Measurements from ENCODE around the gene FUZ. TPM values are rescaled to one million over a fixed set of nuclear protein-coding genes. Genes with fewer than 3 reads are reported as not detected.
"Not testable (repeated sequence)": the region's sequence is repeated elsewhere in the genome, so short reads cannot be mapped to it uniquely, and the experiment has no call there.

Gene FUZ
- total and polyA plus RNA-seq, 4 donors, result 17.2 to 35.0 (median 30.8) TPM

DNA sequence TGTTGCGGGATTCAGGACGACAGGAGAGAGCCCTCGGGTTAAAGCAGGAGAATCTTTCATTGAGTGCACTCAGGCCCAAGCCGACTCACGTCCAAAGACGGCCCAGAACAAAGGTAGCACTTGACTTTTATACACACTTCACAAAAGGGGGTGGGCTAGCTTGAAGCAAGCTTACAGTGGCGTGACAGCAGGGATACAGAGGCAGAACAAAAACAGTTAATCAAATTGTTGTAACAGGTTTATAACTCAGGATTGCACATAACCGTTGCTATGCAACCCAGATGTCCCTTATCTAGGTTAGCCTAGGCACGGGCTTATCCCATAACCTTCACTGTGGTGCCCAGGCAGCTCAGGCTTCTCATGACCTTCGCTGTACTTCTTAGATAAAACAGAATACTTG is 7.0 kb upstream of the FUZ start:
- H3K27me3 ChIP-seq (ENCODE audit: control insufficient read depth, insufficient read depth, low read length), result no peaks in the 10 kb centered on the region
- peaks cover 35% of the 10 kb centered on the region for H3K36me3 ChIP-seq (ENCODE audit: control insufficient read depth, insufficient read depth, low read length)
- peaks cover 22% of the 10 kb centered on the region for H3K4me1 ChIP-seq (ENCODE audit: control insufficient read depth, insufficient read depth, low read length)
- no peaks in the 10 kb centered on the region for H3K9me3 ChIP-seq (ENCODE audit: control insufficient read depth, insufficient read depth, low read length)
- DNase-seq (ENCODE audit: low read depth in 4 of 6, low spot score in 6 of 6), result no peak
- H3K27ac ChIP-seq (ENCODE audit: low read depth, low read length), result no peak overlapping the region
- no peak overlapping the region for H3K4me3 ChIP-seq (ENCODE audit: low read depth, low read length)
- WGBS (ENCODE audit: insufficient coverage), result 42% methylated on average over 8 of the region's 10 CpGs

DNA sequence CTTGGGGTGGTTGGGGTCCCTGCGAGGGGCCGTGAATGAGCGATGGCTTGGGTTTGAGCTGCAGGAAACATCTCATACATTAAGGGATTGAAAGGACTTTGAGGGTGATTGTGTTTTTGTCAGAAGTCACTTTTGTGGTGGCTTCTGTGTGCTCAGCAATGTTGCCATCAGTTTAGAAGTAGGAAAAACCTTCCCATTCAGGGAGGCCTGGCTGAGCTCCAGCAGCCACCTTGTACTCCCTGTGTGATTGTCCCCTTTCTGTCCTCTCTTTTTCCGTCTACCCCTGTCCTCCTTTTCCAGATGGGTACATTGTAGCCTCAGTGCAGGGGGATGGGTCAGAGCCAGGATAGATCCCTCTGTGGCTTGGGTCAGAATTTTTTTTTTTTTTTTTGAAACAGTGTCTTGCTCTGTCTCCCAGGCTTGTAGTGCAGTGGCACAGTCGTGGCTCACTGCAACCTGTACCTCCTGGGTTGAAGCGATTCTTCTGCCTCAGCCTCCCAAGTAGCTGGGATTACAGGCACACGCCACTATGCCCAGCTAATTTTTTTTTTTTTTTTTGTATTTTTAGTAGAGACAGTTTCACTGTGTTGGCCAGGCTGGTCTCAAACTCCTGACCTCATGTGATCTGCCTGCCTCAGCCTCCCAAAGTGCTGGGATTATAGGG is 6.5 kb upstream of the FUZ start:
- H3K36me3 ChIP-seq (ENCODE audit: control insufficient read depth, insufficient read depth, low read length), result peaks cover 34% of the 10 kb centered on the region
- not testable (repeated sequence) for H3K27me3 ChIP-seq (ENCODE audit: control insufficient read depth, insufficient read depth, low read length); DNase-seq (ENCODE audit: low read depth in 4 of 6, low spot score in 6 of 6); H3K27ac ChIP-seq (ENCODE audit: low read depth, low read length); H3K9me3 ChIP-seq (ENCODE audit: control insufficient read depth, insufficient read depth, low read length)
- peak overlapping the region; percentile 94 for H3K4me3 ChIP-seq (ENCODE audit: low read depth, low read length)
- peaks cover 22% of the 10 kb centered on the region for H3K4me1 ChIP-seq (ENCODE audit: control insufficient read depth, insufficient read depth, low read length)
- 64% methylated on average over 2 of the region's 7 CpGs for WGBS (ENCODE audit: insufficient coverage)

DNA sequence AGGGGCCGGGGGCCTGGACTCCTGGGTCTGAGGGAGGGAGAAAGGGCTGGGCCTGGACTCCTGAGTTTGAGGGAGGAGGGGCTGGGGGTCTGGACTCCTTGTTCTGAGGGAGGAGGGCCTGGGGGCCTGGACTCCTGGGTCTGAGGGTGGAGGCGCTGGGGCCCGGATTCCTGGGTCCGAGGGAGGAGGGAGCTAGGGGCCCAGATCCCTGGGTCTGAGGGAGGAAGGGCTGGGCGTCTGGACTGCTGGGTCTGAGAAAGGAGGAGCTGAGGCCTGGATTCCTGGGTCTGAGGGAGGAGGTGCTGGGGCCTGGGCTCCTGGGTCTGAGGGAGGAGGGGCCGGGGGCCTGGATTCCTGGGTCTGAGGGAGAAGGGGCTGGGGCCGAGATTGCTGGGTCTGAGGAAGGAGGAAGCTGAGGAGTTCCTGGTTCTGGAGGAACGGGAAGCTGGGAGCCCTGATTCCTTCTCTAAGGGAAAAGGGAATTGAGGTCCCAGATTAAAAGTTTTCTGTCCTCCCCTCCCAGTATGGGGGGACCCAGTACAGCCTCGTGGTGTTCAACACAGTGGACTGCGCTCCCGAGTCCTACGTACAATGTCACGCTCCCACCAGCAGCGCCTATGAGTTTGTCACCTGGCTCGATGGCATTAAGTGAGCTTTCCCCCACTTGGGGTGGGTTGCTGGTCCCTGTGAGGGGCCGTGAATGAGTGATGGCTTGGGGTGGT is 5.7 kb upstream of the FUZ start:
- H3K9me3 ChIP-seq (ENCODE audit: control insufficient read depth, insufficient read depth, low read length), result no peaks in the 10 kb centered on the region
- peak overlapping the region; percentile 100 for H3K27ac ChIP-seq (ENCODE audit: low read depth, low read length)
- WGBS (ENCODE audit: insufficient coverage), result 29% methylated on average over 15 of the region's 16 CpGs
- DNase-seq (ENCODE audit: low read depth in 4 of 6, low spot score in 6 of 6), result no peak
- peak overlapping the region; percentile 94 for H3K4me3 ChIP-seq (ENCODE audit: low read depth, low read length)
- H3K36me3 ChIP-seq (ENCODE audit: control insufficient read depth, insufficient read depth, low read length), result peaks cover 26% of the 10 kb centered on the region
- peaks cover 22% of the 10 kb centered on the region for H3K4me1 ChIP-seq (ENCODE audit: control insufficient read depth, insufficient read depth, low read length)
- H3K27me3 ChIP-seq (ENCODE audit: control insufficient read depth, insufficient read depth, low read length), result no peaks in the 10 kb centered on the region

DNA sequence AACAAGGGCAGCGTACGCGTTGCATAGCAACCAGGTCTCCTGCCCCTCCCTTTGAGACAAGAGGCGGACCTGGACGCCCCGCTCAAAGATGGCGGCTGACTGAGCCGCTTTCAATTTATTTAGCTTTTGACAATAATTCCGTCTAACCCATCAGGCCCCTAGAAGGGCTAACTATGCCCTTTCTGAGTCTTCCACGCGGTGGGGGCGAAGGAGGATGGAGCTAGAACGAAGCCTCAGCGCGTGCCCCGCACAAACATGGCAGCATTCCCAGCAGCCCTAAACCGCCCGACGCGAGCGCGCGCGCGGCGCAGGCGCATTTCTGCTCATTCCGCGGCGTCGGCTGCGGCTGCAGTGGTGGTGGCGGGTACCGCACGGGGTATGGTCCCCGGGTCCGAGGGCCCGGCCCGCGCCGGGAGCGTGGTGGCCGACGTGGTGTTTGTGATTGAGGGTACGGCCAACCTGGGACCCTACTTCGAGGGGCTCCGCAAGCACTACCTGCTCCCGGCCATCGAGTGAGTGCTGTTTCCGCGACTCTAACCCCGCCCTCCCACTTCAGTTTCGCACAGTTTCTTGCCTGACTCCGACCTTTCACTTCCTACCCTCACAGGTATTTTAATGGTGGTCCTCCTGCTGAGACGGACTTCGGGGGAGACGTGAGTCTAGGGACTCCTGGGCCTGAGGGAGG is 5.0 kb upstream of the FUZ start, which contains the start of gene MED25:
Gene MED25, plus strand, starts transcription at position 326 of the 685 bp plus-strand sequence. Its CDS starts 53 bp downstream, at position 379.
- peaks cover 20% of the 10 kb centered on the region for H3K36me3 ChIP-seq (ENCODE audit: control insufficient read depth, insufficient read depth, low read length)
- H3K9me3 ChIP-seq (ENCODE audit: control insufficient read depth, insufficient read depth, low read length), result no peaks in the 10 kb centered on the region
- H3K4me1 ChIP-seq (ENCODE audit: control insufficient read depth, insufficient read depth, low read length), result peaks cover 22% of the 10 kb centered on the region
- H3K27ac ChIP-seq (ENCODE audit: low read depth, low read length), result peak within 1 kb of the TSS; percentile 100
- DNase-seq (ENCODE audit: low read depth in 4 of 6, low spot score in 6 of 6), result peak; percentile 83 to 98 (median 92)
- H3K27me3 ChIP-seq (ENCODE audit: control insufficient read depth, insufficient read depth, low read length), result no peaks in the 10 kb centered on the region
- WGBS (ENCODE audit: insufficient coverage), result 0% methylated on average over 55 of the region's 57 CpGs
- peak within 1 kb of the TSS; percentile 94 for H3K4me3 ChIP-seq (ENCODE audit: low read depth, low read length)

DNA sequence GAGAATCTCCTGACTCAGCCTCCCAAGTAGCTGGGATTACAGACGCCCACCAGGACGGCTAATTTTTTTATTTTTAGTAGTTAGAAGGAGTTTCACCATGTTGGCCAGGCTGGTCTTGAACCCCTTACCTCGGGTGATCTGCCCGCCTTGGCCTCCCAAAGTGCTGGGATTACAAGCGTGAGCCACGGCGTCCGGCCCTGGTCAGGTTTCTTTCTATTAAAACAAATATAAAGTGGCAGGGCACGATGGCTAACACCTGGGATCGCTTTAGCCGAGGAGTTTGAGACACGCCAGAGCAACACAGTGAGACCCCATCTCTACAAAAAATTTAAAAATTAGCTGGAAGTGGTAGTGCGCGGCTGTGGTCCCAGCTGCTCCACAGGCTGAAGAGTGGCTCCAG is 3.5 kb upstream of the FUZ start:
- no peak for DNase-seq (ENCODE audit: low read depth in 4 of 6, low spot score in 6 of 6)
- no peaks in the 10 kb centered on the region for H3K27me3 ChIP-seq (ENCODE audit: control insufficient read depth, insufficient read depth, low read length)
- H3K9me3 ChIP-seq (ENCODE audit: control insufficient read depth, insufficient read depth, low read length), result no peaks in the 10 kb centered on the region
- peak overlapping the region; percentile 100 for H3K27ac ChIP-seq (ENCODE audit: low read depth, low read length)
- H3K4me3 ChIP-seq (ENCODE audit: low read depth, low read length), result no peak overlapping the region
- no CpG with 5 or more reads among the region's 14 CpGs for WGBS (ENCODE audit: insufficient coverage)
- H3K36me3 ChIP-seq (ENCODE audit: control insufficient read depth, insufficient read depth, low read length), result peaks cover 11% of the 10 kb centered on the region
- peaks cover 30% of the 10 kb centered on the region for H3K4me1 ChIP-seq (ENCODE audit: control insufficient read depth, insufficient read depth, low read length)

DNA sequence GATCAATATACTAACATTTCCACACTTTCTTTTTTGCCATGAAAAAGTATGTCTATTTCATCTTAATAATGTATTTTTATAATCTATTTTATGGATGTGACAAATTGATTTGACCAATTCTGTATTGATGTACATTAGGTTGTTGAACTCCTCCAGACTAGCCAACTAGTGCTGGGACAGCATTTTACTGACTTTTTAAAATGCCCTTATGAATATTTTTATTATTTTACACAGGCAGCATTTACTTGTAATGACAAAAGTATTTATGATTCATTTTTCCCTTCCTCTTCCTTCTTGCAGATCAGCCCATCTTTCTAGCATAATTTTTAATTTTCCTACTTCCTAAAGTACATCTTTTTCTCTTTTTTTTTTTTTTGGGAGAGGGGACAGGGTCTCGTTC is 918 bp upstream of the FUZ start:
- peak overlapping the region; percentile 98 for H3K27ac ChIP-seq (ENCODE audit: low read depth, low read length)
- WGBS (ENCODE audit: insufficient coverage), result 60% methylated on average over 1 of the region's 1 CpG
- peaks cover 3% of the 10 kb centered on the region for H3K36me3 ChIP-seq (ENCODE audit: control insufficient read depth, insufficient read depth, low read length)
- DNase-seq (ENCODE audit: low read depth in 4 of 6, low spot score in 6 of 6), result peak in 1 of 6 donors; percentile 27
- peak overlapping the region; percentile 94 for H3K4me3 ChIP-seq (ENCODE audit: low read depth, low read length)
- H3K27me3 ChIP-seq (ENCODE audit: control insufficient read depth, insufficient read depth, low read length), result no peaks in the 10 kb centered on the region
- H3K4me1 ChIP-seq (ENCODE audit: control insufficient read depth, insufficient read depth, low read length), result peaks cover 35% of the 10 kb centered on the region
- H3K9me3 ChIP-seq (ENCODE audit: control insufficient read depth, insufficient read depth, low read length), result no peaks in the 10 kb centered on the region

DNA sequence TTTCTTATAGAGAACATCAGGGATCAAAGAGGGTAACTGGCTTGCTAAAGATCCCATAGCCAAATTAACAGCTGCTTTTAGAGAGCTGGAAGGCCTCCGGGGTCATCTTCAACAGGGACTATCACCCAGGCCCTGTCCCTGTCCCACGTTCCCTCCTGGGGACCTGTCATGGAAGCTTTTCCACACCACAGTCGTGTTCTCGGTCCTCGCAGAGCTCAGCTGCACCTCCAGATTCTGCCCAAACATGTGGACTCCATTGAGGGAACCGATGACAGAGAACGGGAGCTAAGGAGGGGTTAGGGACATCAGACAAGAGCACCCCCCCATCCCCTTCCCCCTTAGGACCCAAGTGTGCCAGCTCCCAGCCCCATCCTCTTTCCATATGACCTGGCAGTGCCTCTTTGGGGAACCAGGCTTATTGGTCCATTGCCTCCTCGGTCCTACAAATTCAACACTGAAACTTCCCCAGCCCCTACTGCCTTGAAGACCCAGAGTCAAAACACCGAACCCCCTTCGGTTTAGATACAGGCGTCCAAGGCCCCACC is 568 bp downstream of the FUZ start:
- Histone ChIP-seq H3K27ac (ENCODE audit: low read depth, low read length) (peak overlapping the region; percentile 98), H3K9me3 (ENCODE audit: control insufficient read depth, insufficient read depth, low read length) (no peaks in the 10 kb centered on the region), H3K36me3 (ENCODE audit: control insufficient read depth, insufficient read depth, low read length) (peaks cover 10% of the 10 kb centered on the region), H3K27me3 (ENCODE audit: control insufficient read depth, insufficient read depth, low read length) (no peaks in the 10 kb centered on the region), H3K4me1 (ENCODE audit: control insufficient read depth, insufficient read depth, low read length) (peaks cover 44% of the 10 kb centered on the region), H3K4me3 (ENCODE audit: low read depth, low read length) (peak overlapping the region; percentile 94)
- 36% methylated on average over 11 of the region's 11 CpGs for WGBS (ENCODE audit: insufficient coverage)
- DNase-seq (ENCODE audit: low read depth in 4 of 6, low spot score in 6 of 6), result no peak

DNA sequence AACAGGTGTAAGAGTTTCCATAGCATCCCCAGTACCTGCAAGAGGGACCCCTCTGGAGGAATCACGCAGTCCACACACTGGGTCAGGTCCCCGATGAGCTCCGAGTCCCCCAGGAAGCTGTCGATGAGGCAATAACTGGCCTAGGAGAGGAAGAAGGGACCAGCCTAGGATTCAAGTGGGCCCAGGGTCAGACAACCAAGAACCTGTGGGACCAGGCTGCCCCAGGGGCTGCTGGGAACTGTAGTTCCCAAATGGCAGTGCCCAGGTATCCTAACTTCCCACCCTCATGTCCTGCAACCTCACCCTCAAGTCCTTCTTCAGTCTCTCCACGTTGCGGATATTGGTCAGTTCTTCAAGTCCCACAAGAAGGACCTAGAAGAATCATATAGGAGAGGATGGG is 1.8 kb downstream of the FUZ start:
- H3K36me3 ChIP-seq (ENCODE audit: control insufficient read depth, insufficient read depth, low read length), result peaks cover 22% of the 10 kb centered on the region
- no peak overlapping the region for H3K27ac ChIP-seq (ENCODE audit: low read depth, low read length)
- H3K27me3 ChIP-seq (ENCODE audit: control insufficient read depth, insufficient read depth, low read length), result no peaks in the 10 kb centered on the region
- WGBS (ENCODE audit: insufficient coverage), result 100% methylated on average over 4 of the region's 6 CpGs
- H3K9me3 ChIP-seq (ENCODE audit: control insufficient read depth, insufficient read depth, low read length), result no peaks in the 10 kb centered on the region
- peaks cover 40% of the 10 kb centered on the region for H3K4me1 ChIP-seq (ENCODE audit: control insufficient read depth, insufficient read depth, low read length)
- H3K4me3 ChIP-seq (ENCODE audit: low read depth, low read length), result no peak overlapping the region
- no peak for DNase-seq (ENCODE audit: low read depth in 4 of 6, low spot score in 6 of 6)

DNA sequence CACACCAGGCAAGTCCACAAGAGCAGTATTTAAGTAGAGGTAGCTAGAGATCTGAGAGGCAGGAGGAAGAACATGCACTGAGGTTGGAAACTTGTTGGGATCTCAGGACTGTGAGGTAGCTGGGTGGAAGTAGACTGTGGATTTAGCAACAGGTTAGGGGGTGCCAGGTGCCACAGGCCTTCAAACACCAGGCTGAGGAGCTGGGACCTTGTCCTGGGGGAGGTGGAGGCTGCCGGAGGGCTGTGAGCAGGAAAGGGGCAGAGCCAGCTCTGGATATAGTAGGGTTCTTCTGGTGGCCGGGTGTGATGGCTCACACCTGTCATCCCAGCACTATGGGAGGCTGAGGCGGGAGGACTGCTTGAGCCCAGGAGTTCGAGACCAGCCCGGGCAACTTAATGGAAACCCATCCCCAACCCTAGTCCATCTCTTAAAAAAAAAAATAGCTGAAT is 3.1 kb downstream of the FUZ start:
- H3K9me3 ChIP-seq (ENCODE audit: control insufficient read depth, insufficient read depth, low read length), result no peaks in the 10 kb centered on the region
- H3K4me1 ChIP-seq (ENCODE audit: control insufficient read depth, insufficient read depth, low read length), result peaks cover 40% of the 10 kb centered on the region
- H3K36me3 ChIP-seq (ENCODE audit: control insufficient read depth, insufficient read depth, low read length), result peaks cover 35% of the 10 kb centered on the region
- WGBS (ENCODE audit: insufficient coverage), result 82% methylated on average over 4 of the region's 5 CpGs
- no peaks in the 10 kb centered on the region for H3K27me3 ChIP-seq (ENCODE audit: control insufficient read depth, insufficient read depth, low read length)
- no peak for DNase-seq (ENCODE audit: low read depth in 4 of 6, low spot score in 6 of 6)
- peak overlapping the region; percentile 79 for H3K27ac ChIP-seq (ENCODE audit: low read depth, low read length)
- peak overlapping the region; percentile 67 for H3K4me3 ChIP-seq (ENCODE audit: low read depth, low read length)

All from spinal cord (tissue), 10 donors.